HUDEP-2 (cell line): Measurements from ENCODE around the gene SLC22A4.

Experiments used
- DNase-seq, 76 experiments: peaks; one replicate each; lab custom pipeline; 2025; ENCODE audit not compliant: unreplicated experiment in 76 of 76; lab: John Stamatoyannopoulos, UW

SLC22A4 gene

DNA sequence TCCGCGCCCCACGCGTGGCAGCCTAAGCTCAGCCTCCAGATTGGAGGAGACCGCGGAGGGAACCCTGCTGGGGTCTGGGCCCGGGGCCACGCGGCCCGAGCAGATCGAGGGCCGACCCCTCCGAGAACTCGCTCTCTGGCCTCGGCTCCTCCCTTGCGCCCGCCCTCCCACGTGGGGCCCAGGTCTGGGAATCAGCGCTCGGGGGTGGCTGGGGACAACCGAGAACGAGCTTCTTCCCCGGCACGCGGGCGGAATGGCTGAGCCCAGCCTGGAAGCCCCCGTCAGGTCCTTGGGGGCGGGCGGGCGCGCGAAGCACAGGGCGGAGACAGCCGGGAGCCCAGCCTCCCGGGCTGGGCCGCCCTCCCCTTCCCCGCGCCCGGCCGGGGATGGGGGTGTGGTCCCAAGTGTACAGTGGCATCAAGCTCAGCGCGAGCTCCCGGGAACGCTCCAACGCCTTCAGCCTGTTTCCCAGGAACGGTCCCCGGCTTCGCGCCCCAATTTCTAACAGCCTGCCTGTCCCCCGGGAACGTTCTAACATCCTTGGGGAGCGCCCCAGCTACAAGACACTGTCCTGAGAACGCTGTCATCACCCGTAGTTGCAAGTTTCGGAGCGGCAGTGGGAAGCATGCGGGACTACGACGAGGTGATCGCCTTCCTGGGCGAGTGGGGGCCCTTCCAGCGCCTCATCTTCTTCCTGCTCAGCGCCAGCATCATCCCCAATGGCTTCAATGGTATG lies at the start of gene SLC22A4:
Gene SLC22A4 (plus strand): TSS at position 403 of the 736 bp plus-strand sequence. CDS start 223 bp downstream, at position 626.
- peak in 73 of 76 experiments; percentile 35 to 94 (median 80) for DNase-seq

DNA sequence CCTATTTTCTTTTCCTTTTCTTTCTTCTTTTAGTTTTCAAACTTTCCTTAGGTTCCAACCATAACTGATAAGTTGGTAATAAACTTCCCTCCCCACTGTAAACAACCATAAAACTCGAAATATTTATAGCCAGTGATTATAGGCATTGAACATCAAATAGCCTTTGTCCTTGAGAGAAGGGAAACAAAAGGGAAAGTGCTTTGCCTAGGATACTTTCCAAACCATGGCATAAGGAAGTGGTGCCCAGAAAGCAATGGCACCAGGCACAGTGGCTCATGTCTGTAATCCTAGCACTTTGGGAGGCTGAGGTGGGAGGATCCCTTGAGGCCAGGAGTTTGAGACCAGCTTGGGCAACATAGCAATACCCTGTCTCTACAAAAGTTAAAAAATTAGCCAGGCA lies 48.6 kb upstream of the SLC22A4 start:
- DNase-seq, result no peak

DNA sequence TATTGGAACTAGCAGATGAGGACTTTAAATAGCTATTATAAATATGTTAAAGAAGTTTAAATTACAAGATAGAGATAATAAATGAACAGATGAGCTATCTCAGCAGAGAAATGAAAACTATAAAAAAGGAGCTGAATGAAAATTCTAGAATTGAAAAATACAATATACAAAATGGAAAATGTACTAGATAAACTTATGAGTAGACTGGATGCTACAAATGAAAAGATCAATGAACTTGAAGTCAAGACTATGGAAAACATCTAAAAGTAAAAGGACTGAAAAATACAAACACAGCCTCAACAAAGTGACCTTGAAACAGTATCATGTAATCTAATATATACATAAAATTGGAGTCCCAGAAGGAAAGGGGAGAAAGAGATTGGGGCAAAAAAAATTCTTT lies 47.4 kb upstream of the SLC22A4 start:
- DNase-seq, result no peak

DNA sequence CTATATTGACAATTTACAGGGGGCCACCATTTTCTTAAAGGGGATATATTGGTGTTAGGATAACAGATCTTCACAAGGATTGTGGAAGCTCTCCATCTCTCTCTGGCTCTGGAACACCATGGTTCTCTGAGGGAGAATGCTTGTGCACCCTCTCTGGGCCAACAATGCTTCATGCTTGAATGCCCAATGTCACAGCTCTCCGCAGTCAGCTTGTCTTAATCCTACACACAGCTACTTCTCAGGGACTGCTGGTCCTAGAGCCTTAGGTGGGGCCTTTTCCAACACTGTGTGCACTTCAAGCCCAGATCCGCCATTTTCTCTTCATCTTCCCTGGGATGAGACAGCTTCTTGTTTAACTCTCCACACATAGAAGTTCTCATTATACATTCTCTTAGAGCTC lies 43.6 kb upstream of the SLC22A4 start:
- no peak for DNase-seq

DNA sequence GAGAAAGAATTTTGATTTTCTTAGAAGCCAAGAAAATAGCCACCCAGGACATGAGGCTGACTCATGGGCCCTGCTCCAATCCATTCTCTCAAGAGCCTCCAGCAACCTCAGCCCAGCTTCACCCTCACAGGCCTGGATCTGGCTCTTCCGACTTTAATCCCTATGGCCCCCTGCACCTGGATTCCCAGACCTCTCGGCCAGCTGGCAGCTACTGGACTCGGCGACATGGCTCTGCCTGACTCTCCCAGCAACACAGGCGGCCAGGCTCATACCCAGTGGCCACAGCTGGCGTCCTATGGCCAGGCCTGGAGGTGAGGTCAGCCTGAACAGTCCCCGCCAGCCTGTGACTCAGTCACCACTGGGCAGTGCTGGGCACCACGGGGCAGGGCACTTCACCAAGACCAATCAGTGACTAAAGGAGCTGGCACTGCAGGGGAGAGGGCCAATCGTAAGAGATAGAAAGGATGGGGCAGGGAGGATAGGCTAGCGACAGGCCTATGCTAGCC lies 42.9 kb upstream of the SLC22A4 start:
- DNase-seq, result no peak

DNA sequence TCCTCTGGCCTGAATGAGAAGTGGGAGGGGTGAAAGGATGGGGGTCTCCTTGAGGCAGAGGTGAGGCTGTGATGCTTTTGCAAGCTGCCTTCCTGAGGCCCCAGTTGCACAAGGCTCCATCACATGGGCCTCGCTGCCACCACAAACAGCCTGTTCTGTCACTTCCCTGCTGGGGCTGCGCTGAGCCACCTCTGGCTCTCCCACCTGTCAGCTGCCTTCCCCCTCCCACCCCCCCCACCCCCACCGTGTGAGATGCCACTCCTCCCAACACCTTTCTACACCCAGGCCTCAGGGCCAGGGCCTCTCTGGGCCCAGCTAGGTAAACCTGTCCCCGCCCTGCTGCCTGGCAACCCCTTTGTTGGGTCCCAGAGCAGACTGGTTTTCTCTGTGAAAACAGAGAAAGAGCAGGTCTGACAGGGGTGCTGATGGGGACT lies 41.2 kb upstream of the SLC22A4 start:
- DNase-seq, result no peak

DNA sequence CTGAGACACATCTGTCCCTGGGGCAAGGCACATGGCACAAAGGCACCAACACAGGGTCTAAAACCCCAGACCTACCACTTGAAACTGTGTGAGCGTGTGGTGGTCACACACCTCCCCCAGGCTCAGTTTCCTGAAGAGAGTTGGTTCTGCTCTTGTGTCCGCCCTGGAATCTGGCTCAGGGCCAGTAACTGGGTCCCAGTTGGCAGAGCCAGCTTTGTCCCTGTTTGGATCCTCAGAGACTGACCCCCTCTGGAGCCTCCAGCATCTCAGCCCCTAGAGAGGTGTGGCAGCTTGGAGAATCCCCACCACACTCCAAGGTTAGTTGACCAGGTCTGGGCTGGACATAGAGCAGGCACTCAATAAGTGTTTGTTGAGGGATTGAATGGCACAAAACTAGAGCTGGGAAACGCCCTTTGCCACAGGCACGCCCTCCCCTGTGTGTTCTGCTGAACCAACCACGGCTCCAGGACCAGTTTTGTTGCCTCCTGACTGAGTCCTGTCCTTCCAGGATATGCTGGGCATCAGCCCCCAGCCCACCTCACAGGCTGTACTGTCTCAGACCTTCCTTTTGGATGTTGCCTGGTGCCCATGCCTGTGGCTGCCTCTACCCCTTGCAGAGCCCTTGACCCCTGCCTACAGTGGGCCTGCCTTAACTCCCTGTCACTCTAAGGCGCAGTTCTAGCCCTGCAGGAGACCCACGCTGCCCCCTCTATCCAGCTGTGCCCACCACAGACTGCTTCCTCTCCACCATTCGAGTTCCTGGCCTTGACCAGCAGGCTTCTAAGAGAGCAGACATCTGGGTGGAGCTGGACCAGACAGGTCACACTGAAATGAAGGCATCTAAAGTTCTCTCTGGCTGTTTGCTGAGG lies 40.5 kb upstream of the SLC22A4 start:
- peak in 12 of 76 experiments; percentile 10 to 29 (median 18) for DNase-seq

DNA sequence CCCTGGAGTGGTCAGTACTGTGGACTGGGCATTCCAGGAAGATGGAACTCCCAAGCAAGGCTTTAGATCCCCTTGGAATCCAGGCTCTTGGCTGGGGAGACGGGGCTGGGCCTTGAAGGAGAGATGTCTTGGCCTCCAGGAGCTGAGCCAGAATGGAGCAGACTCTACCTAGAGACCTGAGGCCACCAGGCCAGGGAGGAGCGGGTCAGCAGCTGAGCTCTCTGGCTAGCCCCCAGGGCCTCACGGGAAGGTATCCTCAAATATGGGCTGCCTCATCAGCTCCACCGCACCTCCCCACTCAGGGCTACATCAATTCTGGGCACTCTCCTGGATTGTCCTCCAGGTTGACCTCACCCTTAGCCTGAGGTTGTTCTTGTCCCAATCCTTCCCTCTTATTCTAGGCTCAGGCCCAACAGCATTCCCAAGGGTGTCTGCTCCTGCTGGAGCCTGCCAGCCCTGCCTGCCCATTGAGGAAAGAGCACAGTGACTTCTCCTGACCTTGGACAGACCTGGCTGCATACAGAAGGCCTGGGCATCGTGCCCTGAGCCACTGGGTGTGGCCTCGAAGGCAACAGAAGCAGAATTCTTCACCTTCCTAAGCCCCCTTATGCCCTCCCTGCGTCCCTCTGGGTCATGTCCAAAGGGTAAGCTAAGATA lies 39.7 kb upstream of the SLC22A4 start:
- DNase-seq, result no peak

DNA sequence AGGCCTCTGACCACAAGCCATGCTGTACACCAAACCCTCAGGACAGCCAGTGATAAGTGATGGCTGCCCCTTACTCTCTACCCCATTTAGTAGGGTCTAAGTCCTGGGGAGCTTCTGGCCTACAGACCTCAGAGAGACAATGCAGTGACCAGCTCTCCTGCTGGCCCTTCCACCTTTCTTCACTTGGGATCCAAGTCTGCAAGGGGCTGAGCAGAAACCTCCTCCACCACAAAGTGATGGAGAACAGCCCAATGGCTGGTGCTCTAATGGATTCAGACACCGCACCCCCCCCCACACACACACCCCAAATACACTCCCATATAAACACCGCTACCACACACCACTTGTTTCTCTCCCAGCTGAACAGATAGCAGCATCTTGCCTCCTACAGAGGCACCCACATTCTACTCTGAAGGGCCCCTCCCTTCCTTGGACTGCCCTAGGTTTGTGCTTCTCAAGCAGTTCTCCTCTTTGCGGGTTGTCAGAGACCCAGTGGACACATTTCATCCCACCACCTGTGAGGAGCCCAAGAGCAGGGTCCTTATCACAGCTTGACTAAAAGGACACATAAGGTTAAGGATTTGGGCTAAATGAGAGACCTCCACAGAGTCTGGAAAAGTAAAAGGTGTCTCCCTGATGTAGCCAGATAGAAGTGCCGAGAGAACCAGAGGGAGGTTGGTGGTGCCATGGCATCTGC lies 38.0 kb upstream of the SLC22A4 start:
- DNase-seq, result peak in 1 of 76 experiments; percentile 14

DNA sequence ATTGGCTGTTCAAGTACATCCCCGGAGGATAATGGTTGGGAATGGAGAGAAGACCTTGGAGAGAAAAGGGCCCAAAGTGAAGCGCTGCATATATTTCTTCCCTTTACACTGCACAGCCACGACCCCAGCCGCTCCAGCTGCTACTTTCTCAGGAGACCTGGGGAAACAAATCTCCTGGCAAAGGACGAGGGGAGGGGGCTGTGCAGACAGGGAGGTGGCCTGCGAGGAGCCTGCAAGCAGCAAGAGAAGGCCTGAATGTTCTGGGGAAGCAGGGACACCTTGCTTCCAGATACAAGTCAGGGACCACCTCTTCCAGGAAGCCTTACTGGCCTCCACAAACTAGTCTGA lies 37.4 kb upstream of the SLC22A4 start:
- DNase-seq, result no peak

DNA sequence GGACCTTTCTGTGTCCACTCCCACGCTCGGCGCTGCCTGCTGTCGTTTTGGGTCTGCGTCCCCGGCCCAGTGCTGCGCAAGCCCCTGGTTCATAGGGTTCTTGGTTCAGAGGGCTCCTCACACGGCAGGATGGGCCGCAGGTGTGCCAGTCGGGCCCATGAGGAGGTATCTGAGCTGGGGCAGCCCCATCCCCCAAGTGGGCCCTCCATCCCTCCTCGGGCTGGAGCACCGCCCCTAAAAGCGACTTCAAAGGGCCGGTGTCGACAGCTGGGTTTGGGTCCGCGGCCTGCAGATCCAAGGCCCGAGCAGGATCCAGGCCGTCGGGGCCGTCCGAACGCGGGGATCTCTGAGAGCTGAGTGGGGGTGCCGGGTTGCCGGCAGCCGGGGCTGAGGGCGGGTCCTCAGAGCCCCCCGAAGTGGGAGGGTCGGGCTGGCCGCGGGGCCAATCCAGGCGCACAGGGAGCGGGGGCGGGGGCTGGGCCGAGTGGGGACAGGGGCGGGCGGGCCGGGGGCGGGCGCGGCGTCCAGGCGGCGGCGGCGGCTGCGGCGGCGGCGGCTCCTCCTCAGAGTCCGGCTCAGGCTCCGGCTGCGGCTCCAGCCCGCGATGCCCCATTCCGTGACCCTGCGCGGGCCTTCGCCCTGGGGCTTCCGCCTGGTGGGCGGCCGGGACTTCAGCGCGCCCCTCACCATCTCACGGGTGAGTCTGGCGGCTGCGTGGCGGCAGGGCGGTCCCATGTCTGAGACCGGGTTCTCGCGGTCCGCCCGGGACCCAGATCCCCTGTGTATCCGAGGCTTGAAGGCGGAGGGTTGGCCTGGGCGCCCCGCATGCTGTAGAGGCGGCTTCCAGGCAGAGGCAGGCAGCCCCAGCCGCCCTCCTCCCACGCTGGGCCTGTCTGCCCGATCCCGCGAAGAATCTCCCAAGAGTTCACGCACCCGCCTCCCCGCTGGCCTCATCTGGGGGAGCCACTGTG lies 36.8 kb upstream of the SLC22A4 start, which contains the start of gene PDLIM4:
Gene PDLIM4 (plus strand): TSS at position 566 of the 971 bp plus-strand sequence. CDS start 39 bp downstream, at position 605.
- no peak for DNase-seq

DNA sequence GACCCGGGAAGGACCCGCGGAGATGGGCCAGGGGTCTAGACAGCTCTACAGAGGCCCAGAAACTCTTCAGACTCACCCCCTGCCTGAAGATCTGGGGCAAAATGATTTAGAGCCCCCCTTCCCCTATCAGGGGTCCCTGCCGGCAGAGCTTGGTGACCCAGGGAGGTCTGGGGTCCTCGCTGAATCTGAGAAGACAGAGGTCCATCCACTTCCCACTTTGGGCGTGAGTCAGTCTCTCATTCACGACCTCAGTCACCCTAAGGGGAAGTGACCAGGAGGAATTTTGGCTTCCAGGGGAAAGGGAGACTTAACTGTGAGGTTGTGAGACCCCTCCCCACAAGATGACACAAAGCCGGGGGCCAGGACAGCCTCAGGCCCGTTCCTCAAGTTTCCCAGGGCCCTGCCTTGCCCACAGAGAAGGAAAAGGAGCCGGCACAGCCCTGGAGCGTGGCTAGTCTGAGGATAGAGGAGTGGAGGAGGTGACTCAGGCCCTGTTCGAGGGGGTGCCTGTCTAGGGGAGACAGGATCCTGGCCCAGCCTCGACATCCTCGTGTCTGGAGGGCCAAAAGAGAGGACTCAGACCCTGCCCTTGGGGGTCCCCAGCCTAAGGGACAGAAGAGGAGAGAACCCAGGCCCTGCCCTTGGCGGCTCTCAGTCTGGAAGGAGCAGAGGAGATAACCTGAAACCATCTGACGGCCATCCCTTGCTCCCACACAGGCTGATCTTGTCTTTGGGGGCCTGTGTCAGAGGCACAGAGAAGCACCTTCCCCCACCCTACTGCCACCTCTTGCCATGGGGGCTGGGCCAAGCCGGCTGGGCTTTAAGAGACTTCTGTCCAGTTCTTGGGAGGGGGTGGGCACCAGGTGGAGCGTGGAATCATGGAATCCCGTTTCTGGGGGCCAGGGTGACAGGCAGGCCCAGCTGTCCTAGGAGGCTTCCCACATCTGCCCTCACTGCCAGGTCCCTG lies 35.8 kb upstream of the SLC22A4 start:
- peak in 4 of 76 experiments; percentile 7 to 23 (median 14) for DNase-seq

DNA sequence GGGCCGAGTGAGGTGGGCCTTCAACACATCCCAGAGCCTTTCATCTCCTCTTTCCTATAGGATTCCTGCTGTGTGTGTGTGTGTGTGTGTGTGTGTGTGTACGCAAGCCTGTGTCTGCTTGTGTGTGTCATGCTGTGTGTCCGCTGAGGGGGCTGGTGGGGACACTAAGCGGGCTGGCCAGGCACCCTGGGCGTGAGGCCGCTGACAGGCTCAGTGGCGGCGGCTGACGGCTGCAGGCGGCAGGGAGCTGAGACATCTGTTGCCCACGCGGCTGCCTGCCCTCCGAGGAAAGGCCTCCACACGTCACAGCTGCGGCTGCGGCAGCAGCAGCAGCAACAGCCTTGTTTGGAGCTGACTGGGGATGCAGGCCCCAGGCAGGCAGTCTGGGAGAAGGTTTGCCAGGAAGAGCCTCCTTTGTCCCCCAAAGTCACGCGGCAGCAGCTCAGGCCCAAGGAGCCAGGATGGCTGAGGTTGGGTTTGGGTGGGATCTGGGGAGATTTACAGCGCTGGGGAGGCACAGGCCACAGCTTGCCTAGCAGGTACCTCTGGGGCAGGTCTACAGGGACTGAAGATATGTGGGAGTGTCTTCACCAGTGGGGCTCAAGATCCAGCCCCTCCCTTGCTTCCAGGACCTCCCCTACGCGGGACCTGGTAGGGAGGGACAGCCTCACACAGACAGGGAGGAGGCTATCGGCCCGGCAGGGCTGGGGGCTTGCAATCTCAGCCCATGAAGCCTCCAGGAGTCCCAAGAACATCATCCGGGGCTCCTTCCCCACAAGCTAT lies 34.9 kb upstream of the SLC22A4 start:
- no peak for DNase-seq

DNA sequence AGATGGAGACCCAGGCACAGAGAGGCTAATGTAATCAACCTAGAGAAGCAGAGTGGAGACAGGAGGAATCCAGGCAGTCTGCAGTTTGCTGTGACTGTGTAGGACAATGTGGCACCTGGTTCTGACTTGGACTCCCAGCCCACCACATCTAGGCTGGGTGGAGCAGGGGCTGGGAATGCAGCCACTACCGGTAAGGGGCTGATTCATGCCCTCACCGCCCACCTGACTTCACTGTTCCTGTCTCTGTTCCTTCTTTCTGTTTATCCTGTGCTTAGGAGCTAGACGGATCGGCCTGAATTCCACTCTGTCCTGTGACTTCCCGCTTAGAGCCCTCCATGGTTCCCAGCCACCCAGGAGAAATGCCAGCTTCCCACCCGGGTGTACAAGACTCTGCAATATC lies 34.1 kb upstream of the SLC22A4 start:
- no peak for DNase-seq

DNA sequence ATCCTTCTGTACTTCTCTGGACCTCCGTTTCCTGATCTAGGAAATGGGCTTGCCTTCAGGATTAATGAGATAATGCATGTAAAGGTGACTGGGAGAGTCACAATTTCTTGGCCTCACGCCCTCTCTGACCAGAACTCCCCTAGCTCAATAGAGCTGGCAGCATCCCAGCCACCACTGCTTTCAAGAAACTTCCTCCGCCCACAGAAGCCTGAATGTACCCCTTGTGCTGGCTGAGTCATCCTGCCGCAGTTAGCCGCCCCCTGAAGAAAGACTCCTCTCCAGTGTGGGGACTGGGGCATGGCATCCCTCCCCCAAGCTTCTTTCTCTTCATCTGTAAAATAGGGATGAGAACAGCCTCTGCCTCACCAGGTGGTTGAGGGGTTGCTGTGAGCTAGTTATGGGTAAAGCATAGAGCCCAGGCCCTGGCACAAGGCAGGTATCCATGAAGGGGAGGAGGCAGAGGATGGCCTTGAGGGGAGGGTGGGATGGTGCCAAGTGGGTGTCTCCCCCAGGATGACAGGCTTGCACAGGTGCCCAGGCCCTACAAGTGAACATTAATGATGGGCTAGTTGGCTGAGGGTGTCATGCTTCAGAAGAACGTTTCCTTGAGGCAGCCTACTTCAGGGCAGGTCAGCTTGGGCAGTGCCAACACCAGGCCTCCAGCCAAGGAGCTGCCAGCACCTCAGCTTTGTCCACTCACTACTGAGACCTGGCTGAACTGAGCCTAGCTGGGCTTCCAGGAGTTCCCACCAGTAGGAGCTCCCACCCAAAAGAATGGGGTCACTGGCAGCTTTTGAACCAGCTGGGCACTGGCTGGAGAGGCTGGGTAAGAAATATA lies 33.3 kb upstream of the SLC22A4 start:
- peak in 69 of 76 experiments; percentile 3 to 91 (median 65) for DNase-seq
